Uterus (tissue), 2 donors: ENCODE measurements around the gene SFMBT2.

Source experiments
- POLR2A ChIP-seq, 2 donors: fragments of 450-650 bp; IDR thresholded peaks; one replicate each; pipeline ENCODE4 v1.6.1; 2016; ENCODE audit warnings: antibody characterized with exemption in 2 of 2, mild to moderate bottlenecking in 1 of 2, moderate library complexity in 1 of 2
- TF ChIP-seq, protein P1 (sequence below), 4 experiments: fragments of 200-600 bp in 2 of 4; fragments of 450-650 bp in 2 of 4; sonication (generic) in 2 of 4; IDR thresholded peaks; one replicate each; pipeline ENCODE4 v1.5.1; 2016 to 2019; ENCODE audit warnings: antibody characterized with exemption in 4 of 4, mild to moderate bottlenecking in 2 of 4, moderate library complexity in 1 of 4

- TF ChIP-seq, protein P1, sequence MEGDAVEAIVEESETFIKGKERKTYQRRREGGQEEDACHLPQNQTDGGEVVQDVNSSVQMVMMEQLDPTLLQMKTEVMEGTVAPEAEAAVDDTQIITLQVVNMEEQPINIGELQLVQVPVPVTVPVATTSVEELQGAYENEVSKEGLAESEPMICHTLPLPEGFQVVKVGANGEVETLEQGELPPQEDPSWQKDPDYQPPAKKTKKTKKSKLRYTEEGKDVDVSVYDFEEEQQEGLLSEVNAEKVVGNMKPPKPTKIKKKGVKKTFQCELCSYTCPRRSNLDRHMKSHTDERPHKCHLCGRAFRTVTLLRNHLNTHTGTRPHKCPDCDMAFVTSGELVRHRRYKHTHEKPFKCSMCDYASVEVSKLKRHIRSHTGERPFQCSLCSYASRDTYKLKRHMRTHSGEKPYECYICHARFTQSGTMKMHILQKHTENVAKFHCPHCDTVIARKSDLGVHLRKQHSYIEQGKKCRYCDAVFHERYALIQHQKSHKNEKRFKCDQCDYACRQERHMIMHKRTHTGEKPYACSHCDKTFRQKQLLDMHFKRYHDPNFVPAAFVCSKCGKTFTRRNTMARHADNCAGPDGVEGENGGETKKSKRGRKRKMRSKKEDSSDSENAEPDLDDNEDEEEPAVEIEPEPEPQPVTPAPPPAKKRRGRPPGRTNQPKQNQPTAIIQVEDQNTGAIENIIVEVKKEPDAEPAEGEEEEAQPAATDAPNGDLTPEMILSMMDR (IDR thresholded peaks at IDR 0.05) = no peak
- no peak for TF ChIP-seq POLR2A (IDR thresholded peaks at IDR 0.05)
Observed at GRCh38 chr10:7117177-7117799, 293.5 kb downstream of the SFMBT2 start.
